Lung (tissue), 12 donors: Measurements from ENCODE around the gene ZNRF1. TPM values are rescaled to one million over a fixed set of nuclear protein-coding genes. Genes with fewer than 3 reads are reported as not detected.
A peak's percentile ranks its signal among the peaks of the same experiment; 100 is the strongest.

Experiments used
- ATAC-seq: fragments of 200-7000 bp; cut with Tn5 transposase; one replicate; pipeline ENCODE4 v1.9.1; 2020; ENCODE audit warnings: moderate number of reproducible peaks; ENCODE audit not compliant: insufficient read depth, low FRiP score
- DNase-seq, 3 donors: peaks; one replicate each; pipeline ENCODE4 v3.0.0-alpha.2; 2013 to 2017
- H3K27ac ChIP-seq, 2 donors: one replicate each; pipeline ENCODE4 v1.5.1; 2013; ENCODE audit warnings: mild to moderate bottlenecking in 2 of 2, moderate library complexity in 2 of 2, control low read depth in 1 of 2, inconsistent platforms in 1 of 2, low read depth in 1 of 2, low read length in 1 of 2
- H3K27me3 ChIP-seq, 3 donors: one replicate each; pipeline ENCODE4 v1.5.1; 2013; ENCODE audit warnings: low read length in 2 of 3; ENCODE audit not compliant: control insufficient read depth in 3 of 3, insufficient read depth in 3 of 3
- H3K36me3 ChIP-seq, 4 donors: one replicate each; pipeline ENCODE4 v1.5.1; 2013; ENCODE audit warnings: low read length in 4 of 4, mild to moderate bottlenecking in 1 of 4, moderate library complexity in 1 of 4; ENCODE audit not compliant: control insufficient read depth in 4 of 4, insufficient read depth in 4 of 4
- H3K4me1 ChIP-seq, 5 donors: one replicate each; pipeline ENCODE4 v1.5.1; 2013; ENCODE audit warnings: low read length in 5 of 5, mild to moderate bottlenecking in 2 of 5, moderate library complexity in 1 of 5; ENCODE audit not compliant: control insufficient read depth in 5 of 5, insufficient read depth in 5 of 5
- H3K4me3 ChIP-seq: one replicate; pipeline ENCODE4 v1.5.1; 2013; ENCODE audit warnings: mild to moderate bottlenecking, control low read depth, moderate library complexity
- H3K9ac ChIP-seq, 2 donors: one replicate each; pipeline ENCODE4 v1.5.1; 2013; ENCODE audit warnings: low read length in 2 of 2, control low read depth in 1 of 2; ENCODE audit not compliant: insufficient read depth in 1 of 2
- H3K9me3 ChIP-seq, 4 donors: one replicate each; pipeline ENCODE4 v1.5.1; 2013; ENCODE audit warnings: low read length in 3 of 4, mild to moderate bottlenecking in 1 of 4, moderate library complexity in 1 of 4; ENCODE audit not compliant: control insufficient read depth in 4 of 4, insufficient read depth in 3 of 4
- CTCF ChIP-seq: IDR thresholded peaks from 2 replicates; pipeline ENCODE4 v1.5.1; 2012; ENCODE audit warnings: mild to moderate bottlenecking; ENCODE audit errors: control extremely low read depth, extremely low read depth
- WGBS, 2 donors: extraction: QIAGEN DNeasy Blood & Tissue Kit; methylation state at CpG; one replicate each; pipeline ENCODE4 v1.1.7; 2013; 5-methylcytosine and 5-hydroxymethylcytosine counted together
- polyA plus RNA-seq, 2 donors: library from polyadenylated mRNA; stranded (reverse); fragments of 200-250 nt; gene quantifications; one replicate each; pipeline ENCODE4 v1.2.1, GENCODE V29; 2013
- total RNA-seq, 2 donors: library from RNA; depleted of rRNA in 1 of 2; stranded (reverse); fragments of >200 nt in 1 of 2; gene quantifications; one replicate each; pipeline ENCODE4 v1.2.1, GENCODE V29; 2014 to 2021
- donor health status: control.
- donor health status: control.
- donor health status: Bipolar disorder and iron deficiency.
- donor health status: healthy.
- donor health status: DM: yes; HTN: yes; CAD: no.

The ZNRF1 gene
- total and polyA plus RNA-seq, 4 donors, result 8.9 to 25.1 (median 16.2) TPM

- ATAC-seq (no peak), DNase-seq (no peak)
- peaks cover 0 to 2% (median 0%) of the 10 kb centered on the region in 5 donors for H3K4me1 ChIP-seq
- WGBS, 2 donors, result 56 to 64% methylated on average over 3 of the region's 3 CpGs
- no peaks in the 10 kb centered on the region for H3K27me3 ChIP-seq
- peaks cover 0 to 11% (median 4%) of the 10 kb centered on the region in 4 donors for H3K36me3 ChIP-seq
- peaks cover 0 to 16% (median 4%) of the 10 kb centered on the region in 4 donors for H3K9me3 ChIP-seq
- no peak overlapping the region for H3K4me3 ChIP-seq
- H3K9ac ChIP-seq, result peak overlapping the region in 1 of 2 donors; percentile 68
- TF ChIP-seq CTCF, result no peak
- no peak overlapping the region for H3K27ac ChIP-seq
These were observed 149.1 kb downstream of the ZNRF1 start for GRCh38 chr16:75147968-75148310.

- ATAC-seq (peak; percentile 93), DNase-seq (peak; percentile 96 to 97 (median 97))
- TF ChIP-seq CTCF, result no peak
- Histone ChIP-seq H3K27ac (peak within 1 kb of the TSS; percentile 93 to 99), H3K36me3 (peaks cover 0 to 14% (median 7%) of the 10 kb centered on the region in 4 donors), H3K9ac (peak within 1 kb of the TSS; percentile 68 to 81), H3K4me1 (peaks cover 0 to 2% (median 0%) of the 10 kb centered on the region in 5 donors), H3K27me3 (no peaks in the 10 kb centered on the region), H3K4me3 (peak within 1 kb of the TSS; percentile 100), H3K9me3 (peaks cover 0 to 20% (median 4%) of the 10 kb centered on the region in 4 donors)
- 1% methylated on average over 74 to 93 of the region's 93 CpGs for whole genome bisulfite sequencing, 2 donors
These were observed 149.7 kb downstream of the ZNRF1 start, which contains the start of gene ZFP1 for GRCh38 chr16:75148311-75149195. Gene ZFP1 (plus strand): TSS chr16:75148524. CDS start chr16:75152952, 4,428 bp downstream.

- no peak overlapping the region for H3K9ac ChIP-seq
- peaks cover 2 to 33% (median 13%) of the 10 kb centered on the region in 4 donors for H3K36me3 ChIP-seq
- H3K27me3 ChIP-seq, result no peaks in the 10 kb centered on the region
- 49 to 50% methylated on average over 2 of the region's 2 CpGs for WGBS, 2 donors
- no peak overlapping the region for H3K27ac ChIP-seq
- DNase-seq, result no peak
- no peak for TF ChIP-seq CTCF
- peaks cover 0 to 15% (median 2%) of the 10 kb centered on the region in 4 donors for H3K9me3 ChIP-seq
- peaks cover 0 to 2% (median 0%) of the 10 kb centered on the region in 5 donors for H3K4me1 ChIP-seq
- H3K4me3 ChIP-seq, result no peak overlapping the region
- ATAC-seq, result no peak
These were observed 153.0 kb downstream of the ZNRF1 start for GRCh38 chr16:75151798-75152197.
